HG02970 (cell line): Measurements from ENCODE around the gene BBS9.
"Not testable (repeated sequence)": the region's sequence is repeated elsewhere in the genome, so short reads cannot be mapped to it uniquely, and the experiment has no call there.

Source experiments
- ATAC-seq: cut with Tn5 transposase; IDR thresholded peaks from one replicate; pipeline ENCODE4 v1.9.1; 2021; ENCODE audit warnings: mild to moderate bottlenecking, moderate library complexity, moderate number of reproducible peaks; ENCODE audit not compliant: unreplicated experiment, low FRiP score

Gene BBS9

GRCh38 chr7:33472348-33473025 is 343.1 kb downstream of the BBS9 start:
- no peak for ATAC-seq

DNA sequence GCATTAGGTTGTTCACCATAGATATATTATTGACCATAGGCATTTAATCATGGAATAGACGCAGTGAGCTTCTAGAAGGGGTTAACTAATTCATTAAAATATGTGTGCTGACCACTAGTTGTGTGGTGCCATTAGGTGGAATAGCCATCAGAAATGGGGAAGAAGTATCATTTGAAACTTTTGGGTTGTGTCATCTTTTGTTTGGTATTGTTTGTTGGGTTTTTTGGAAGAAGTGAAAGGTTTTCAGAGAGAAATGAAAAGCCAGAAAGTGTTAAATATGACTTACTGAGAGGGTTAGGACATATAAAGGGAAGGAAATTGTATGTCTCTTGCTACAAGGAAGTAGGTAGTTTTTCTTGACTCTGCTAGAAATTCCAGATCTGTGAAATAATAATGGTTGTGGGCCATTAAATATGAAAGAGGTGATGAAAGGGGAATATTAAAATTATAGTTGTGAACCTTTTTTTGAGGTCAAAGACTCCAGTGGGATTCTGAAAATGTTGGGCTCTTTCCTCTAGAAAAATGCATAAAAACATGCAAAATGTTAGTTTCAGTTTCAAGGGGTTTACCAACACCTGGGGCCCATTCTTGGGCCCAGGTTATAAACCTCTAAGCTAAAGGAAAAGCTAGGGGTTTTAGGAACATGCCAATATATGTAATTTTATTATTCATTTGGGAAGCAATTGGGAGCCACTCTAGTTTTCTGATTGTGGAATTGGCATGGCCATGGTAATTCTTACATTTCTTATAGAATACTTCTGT is 348.5 kb downstream of the BBS9 start:
- ATAC-seq, result no peak

DNA sequence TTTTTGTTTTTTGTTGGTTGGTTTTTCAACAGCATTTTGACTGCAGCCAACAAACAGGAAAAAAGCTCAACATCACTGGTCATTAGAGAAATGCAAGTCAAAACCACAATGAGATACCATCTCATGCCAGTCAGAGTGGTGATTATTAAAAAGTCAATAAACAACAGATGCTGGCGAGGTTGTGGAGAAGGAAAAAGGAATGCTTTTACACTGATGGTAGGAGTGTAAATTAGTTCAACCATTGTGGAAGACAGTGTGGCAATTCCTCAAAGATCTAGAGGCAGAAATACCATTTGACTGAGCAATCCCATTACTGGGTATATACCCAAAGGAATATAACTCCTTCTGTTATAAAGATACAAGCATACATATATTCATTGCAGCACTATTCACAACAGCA is 355.1 kb downstream of the BBS9 start:
- ATAC-seq, result not testable (repeated sequence)

GRCh38 chr7:33485747-33486493 is 356.6 kb downstream of the BBS9 start:
- no peak for ATAC-seq

GRCh38 chr7:33486633-33487032 is 357.3 kb downstream of the BBS9 start:
- ATAC-seq, result no peak

DNA sequence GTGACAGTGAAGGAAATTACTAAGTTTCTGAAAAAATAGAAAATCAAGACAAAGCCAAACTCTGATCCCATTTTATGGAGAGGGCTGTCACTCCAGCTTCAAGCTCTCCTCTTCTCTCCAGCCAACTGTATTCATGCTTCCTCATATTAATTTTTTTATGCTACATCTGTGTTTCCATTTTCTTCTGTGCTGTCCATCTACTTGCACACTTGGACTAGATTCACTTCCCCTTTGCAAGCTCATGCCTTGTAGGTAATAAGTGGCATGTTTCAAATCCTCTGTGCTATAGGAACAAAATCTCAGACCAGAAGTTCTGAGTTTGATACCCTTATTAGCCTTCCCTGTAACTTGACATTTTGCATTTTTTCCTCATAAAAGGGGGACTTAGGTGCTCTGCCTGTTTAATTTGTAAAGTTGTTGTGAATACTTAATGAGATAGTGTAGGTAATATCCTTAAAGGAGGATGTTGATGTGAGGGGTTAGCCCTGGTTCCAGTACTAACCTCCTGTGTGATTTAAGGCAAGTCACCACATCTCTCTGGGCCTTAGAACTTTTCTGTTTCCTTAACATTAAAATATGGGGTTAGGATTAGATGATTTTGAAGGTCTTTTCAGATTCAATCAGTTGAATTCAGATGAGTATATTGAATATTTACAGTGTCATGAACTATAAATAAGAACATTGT is 358.8 kb downstream of the BBS9 start:
- ATAC-seq, result no peak

DNA sequence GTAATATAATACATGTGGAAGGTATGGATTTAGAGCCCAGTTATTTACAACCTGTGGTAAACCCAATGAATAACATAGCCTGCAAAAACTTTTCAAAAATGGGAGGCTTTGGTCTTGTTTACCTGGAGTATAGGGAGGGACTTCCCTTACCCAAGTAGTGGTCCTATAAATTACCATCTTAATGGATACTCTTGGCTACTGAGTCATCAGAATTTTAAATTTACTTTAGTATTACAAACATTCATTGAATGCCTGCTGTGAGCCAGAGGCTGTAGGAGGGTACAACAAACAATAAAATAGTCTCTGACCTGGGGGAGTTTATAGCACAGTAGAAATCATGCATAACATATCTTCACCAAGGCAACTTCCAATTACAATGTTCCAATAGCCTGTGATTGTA is 365.1 kb downstream of the BBS9 start:
- ATAC-seq, result no peak

GRCh38 chr7:33495207-33495606 is 365.8 kb downstream of the BBS9 start:
- no peak for ATAC-seq

- ATAC-seq, result no peak
These were observed 367.7 kb downstream of the BBS9 start for GRCh38 chr7:33497051-33497450.

- ATAC-seq, result no peak
These were observed 371.6 kb downstream of the BBS9 start for GRCh38 chr7:33500703-33501701.

DNA sequence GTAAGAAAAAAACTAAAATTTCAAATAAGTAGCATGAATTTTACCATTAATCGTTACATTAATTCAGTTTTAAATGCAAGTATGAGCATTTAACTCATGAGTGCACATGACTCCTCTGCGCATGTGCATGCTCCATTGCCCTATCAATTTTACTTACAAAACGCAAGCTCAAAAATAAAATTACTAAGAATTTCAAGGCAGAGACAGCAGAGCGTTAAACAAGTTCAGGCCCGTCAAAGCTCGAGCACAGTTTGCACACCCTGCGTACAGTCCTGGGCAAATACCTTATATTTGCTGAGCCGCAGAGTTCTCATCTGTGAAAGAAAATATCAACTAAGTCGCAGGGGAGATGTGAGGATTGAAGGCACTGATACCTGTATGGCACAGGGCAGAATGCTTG is 373.6 kb downstream of the BBS9 start:
- ATAC-seq, result no peak

- no peak for ATAC-seq
These were observed 374.4 kb downstream of the BBS9 start for GRCh38 chr7:33503736-33504135.

GRCh38 chr7:33504266-33504665 is 374.9 kb downstream of the BBS9 start:
- no peak for ATAC-seq

DNA sequence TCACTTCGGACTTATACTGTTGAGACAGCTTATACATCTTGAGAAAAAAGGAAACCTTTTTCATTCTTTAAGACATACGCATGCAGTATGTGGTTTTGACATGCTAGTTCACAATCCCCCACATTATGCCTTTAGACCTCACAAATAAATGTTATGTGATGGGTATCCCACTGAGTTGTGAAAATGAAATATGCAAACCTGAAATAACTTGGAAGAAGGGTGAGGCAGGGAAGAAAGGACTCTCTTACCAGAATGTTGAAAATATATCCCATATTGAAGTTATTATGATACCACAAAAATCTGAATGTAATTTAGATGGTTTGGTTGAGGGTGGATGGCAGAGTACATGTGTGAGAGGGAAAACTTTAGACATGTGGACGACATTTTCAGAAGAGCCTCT is 379.8 kb downstream of the BBS9 start:
- ATAC-seq, result no peak

GRCh38 chr7:33511778-33512177 is 382.4 kb downstream of the BBS9 start:
- ATAC-seq, result no peak

DNA sequence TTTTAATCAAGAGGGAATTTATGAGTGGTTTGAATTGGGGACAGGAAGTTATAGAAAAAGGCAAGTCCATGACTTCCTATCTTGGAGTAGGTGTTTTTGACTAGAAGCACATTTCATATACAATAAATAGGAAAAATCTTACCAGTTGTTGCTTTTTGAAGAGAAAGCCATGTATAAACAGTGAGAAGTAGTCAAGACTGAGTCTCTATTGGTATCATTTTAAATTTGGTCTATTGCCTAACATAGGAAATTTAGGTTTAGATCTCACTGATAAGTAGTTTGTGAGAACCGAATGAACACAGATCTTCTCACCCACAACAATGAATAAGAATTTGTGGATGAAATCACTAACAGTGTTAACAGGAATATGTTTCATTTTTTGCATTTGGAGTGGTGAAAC is 387.2 kb downstream of the BBS9 start:
- ATAC-seq, result no peak

- no peak for ATAC-seq
These were observed 387.8 kb downstream of the BBS9 start for GRCh38 chr7:33517191-33517590.

DNA sequence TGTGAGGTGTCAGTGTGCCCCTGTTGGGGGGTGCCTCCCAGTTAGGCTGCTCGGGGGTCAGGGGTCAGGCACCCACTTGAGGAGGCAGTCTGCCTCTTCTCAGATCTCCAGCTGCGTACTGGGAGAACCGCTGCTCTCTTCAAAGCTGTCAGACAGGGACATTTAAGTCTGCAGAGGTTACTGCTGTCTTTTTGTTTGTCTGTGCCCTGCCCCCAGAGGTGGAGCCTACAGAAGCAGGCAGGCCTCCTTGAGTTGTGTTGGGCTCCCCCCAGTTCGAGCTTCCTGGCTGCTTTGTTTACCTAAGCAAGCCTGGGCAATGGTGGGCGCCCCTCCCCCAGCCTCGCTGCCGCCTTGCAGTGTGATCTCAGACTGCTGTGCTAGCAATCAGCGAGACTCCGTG is 397.6 kb downstream of the BBS9 start:
- ATAC-seq, result not testable (repeated sequence)

GRCh38 chr7:33527613-33528012 is 398.2 kb downstream of the BBS9 start:
- not testable (repeated sequence) for ATAC-seq

DNA sequence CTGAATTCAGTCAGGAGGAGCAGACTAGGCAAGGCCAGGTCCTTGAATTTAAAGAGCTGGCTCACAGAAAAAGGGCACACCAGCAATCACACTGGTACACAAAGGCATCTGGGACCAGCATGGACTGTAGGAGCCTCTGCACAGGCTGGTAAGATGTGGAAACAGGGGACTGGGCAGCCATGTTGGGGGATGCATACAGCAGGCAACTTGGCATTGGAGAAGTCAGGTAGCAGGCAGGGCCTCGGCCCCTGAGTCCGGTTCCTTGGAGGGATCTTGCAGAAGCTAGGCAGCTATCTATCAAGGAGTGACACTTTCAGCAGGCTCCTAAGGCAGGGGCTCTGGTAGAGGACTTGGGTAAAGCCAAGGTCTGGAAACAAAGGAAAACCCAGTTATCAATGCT is 399.7 kb downstream of the BBS9 start:
- no peak for ATAC-seq
